Body of pancreas (tissue), 4 donors: ENCODE measurements around the gene CLECL1.

ENCODE experiments used
- CTCF ChIP-seq, 7 experiments: fragments of 450-650 bp in 4 of 7; fragments of 200-600 bp in 3 of 7; sonication (generic) in 3 of 7; IDR thresholded peaks; one replicate each; pipeline ENCODE4 v1.5.1; 2016 to 2019; ENCODE audit warnings: antibody characterized with exemption in 7 of 7
- POLR2A ChIP-seq, 3 donors: fragments of 450-650 bp; IDR thresholded peaks; one replicate each; pipeline ENCODE4 v1.6.1; 2016; ENCODE audit warnings: antibody characterized with exemption in 3 of 3, mild to moderate bottlenecking in 2 of 3

- no peak for TF ChIP-seq POLR2A (IDR thresholded peaks at IDR 0.05)
- peak in 6 of 7 experiments; percentile 16 to 45 (median 32) for TF ChIP-seq CTCF (IDR thresholded peaks at IDR 0.05)
These were observed 18.6 kb upstream of the CLECL1 start for GRCh38 chr12:9751204-9752144.
